Astrocyte (in vitro differentiated cells and primary cell): Measurements from ENCODE around the gene SCNN1G. TPM values are rescaled to one million over a fixed set of nuclear protein-coding genes. Genes with fewer than 3 reads are reported as not detected.

Source experiments
- DNase-seq: peaks from one replicate; pipeline ENCODE4 v3.0.0-alpha.2; 2010; ENCODE audit warnings: low read depth
- FAIRE-seq: peaks from 2 replicates; lab custom pipeline; 2011; peaks lifted over from hg19 to GRCh38; lab: Jason Lieb, UNC
- H2AFZ ChIP-seq: 2 replicates; pipeline ENCODE4 v1.6.0; 2012; ENCODE audit warnings: low read depth, low read length, inconsistent platforms
- H3K27ac ChIP-seq: 2 replicates; pipeline ENCODE4 v1.5.1; 2011; ENCODE audit warnings: low read depth, low read length, inconsistent platforms
- H3K27me3 ChIP-seq: 2 replicates; pipeline ENCODE4 v1.6.0; 2011; ENCODE audit warnings: low read length, inconsistent platforms; ENCODE audit not compliant: insufficient read depth
- H3K36me3 ChIP-seq: 2 replicates; pipeline ENCODE4 v1.5.1; 2011; ENCODE audit warnings: low read length, inconsistent platforms; ENCODE audit not compliant: insufficient read depth
- H3K4me1 ChIP-seq: 2 replicates; pipeline ENCODE4 v1.5.1; 2011; ENCODE audit warnings: low read length, inconsistent platforms; ENCODE audit not compliant: insufficient read depth
- H3K4me2 ChIP-seq: 2 replicates; pipeline ENCODE4 v1.6.0; 2012; ENCODE audit warnings: low read length, inconsistent platforms
- H3K4me3 ChIP-seq: 2 replicates; pipeline ENCODE4 v1.5.1; 2011; ENCODE audit warnings: low read depth, mild to moderate bottlenecking, low read length, inconsistent platforms; ENCODE audit not compliant: insufficient read depth
- H3K79me2 ChIP-seq: 2 replicates; pipeline ENCODE4 v1.6.0; 2012; ENCODE audit warnings: mild to moderate bottlenecking, low read length, inconsistent platforms; ENCODE audit not compliant: insufficient read depth
- H3K9ac ChIP-seq: 2 replicates; pipeline ENCODE4 v1.6.0; 2012; ENCODE audit warnings: mild to moderate bottlenecking, low read length, inconsistent platforms
- H3K9me3 ChIP-seq: 2 replicates; pipeline ENCODE4 v1.5.1; 2012; ENCODE audit warnings: low read depth, mild to moderate bottlenecking, low read length, inconsistent platforms; ENCODE audit not compliant: insufficient read depth
- H4K20me1 ChIP-seq: 2 replicates; pipeline ENCODE4 v1.6.0; 2012; ENCODE audit warnings: low read length, inconsistent platforms; ENCODE audit not compliant: insufficient read depth
- H3K27ac Mint-ChIP-seq: one replicate; pipeline ENCODE4 v1.8.0; 2021; ENCODE audit warnings: mild to moderate bottlenecking, mixed read lengths; ENCODE audit not compliant: unreplicated experiment
- H3K27me3 Mint-ChIP-seq: one replicate; pipeline ENCODE4 v1.8.0; 2021; ENCODE audit warnings: low read depth, mixed read lengths; ENCODE audit not compliant: unreplicated experiment
- H3K36me3 Mint-ChIP-seq: one replicate; pipeline ENCODE4 v1.8.0; 2021; ENCODE audit warnings: low read depth, mixed read lengths; ENCODE audit not compliant: unreplicated experiment
- H3K4me1 Mint-ChIP-seq: one replicate; pipeline ENCODE4 v1.8.0; 2021; ENCODE audit warnings: low read depth, mixed read lengths; ENCODE audit not compliant: unreplicated experiment
- H3K4me3 Mint-ChIP-seq: one replicate; pipeline ENCODE4 v1.8.0; 2021; ENCODE audit warnings: mild to moderate bottlenecking, moderate library complexity, mixed read lengths; ENCODE audit not compliant: unreplicated experiment
- H3K9me3 Mint-ChIP-seq: one replicate; pipeline ENCODE4 v1.8.0; 2021; ENCODE audit warnings: mild to moderate bottlenecking, mixed read lengths; ENCODE audit not compliant: unreplicated experiment
- EZH2 ChIP-seq: IDR thresholded peaks from 2 replicates; pipeline ENCODE4 v1.6.1; 2012; ENCODE audit warnings: mild to moderate bottlenecking, low read length, inconsistent platforms; ENCODE audit not compliant: insufficient read depth
- total RNA-seq: library from RNA; stranded (reverse); gene quantifications from 2 replicates; pipeline ENCODE4 v1.2.1, GENCODE V29; 2021
- TF ChIP-seq, protein P1 (sequence below): IDR thresholded peaks from 2 replicates; pipeline ENCODE4 v1.5.1; 2011; ENCODE audit warnings: low read depth, mild to moderate bottlenecking, inconsistent platforms, low read length, moderate library complexity; ENCODE audit not compliant: insufficient read depth

SCNN1G gene
- total RNA-seq, 1 donor from 2014 or later: not detected

DNA sequence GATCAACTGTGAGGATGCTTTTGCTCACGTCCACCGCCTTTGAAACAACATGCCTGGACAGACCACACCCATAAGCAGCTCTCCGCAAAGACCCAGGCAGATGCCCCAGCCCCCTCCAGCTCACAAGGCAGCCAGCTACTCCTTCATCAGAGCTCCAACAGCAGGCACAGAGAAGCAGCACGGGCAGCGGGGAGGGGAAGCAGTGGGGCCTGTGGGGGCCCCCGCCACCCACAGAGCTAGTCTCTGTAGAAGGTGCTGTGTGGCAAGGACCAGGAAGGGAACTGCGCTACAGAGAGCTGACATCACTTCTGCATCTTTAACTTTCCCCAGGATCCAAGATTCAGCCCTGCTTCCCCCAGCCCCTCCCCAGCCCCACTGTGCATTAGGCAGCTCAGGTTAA is 10.0 kb upstream of the SCNN1G start:
- Mint-ChIP-seq H3K27me3 (peaks cover 41% of the 10 kb centered on the region), H3K9me3 (no peaks in the 10 kb centered on the region), H3K4me3 (no peak overlapping the region), H3K36me3 (no peaks in the 10 kb centered on the region), H3K4me1 (no peaks in the 10 kb centered on the region), H3K27ac (no peak overlapping the region)
- H3K27me3 ChIP-seq: peaks cover 4% of the 10 kb centered on the region
- TF ChIP-seq, protein P1, sequence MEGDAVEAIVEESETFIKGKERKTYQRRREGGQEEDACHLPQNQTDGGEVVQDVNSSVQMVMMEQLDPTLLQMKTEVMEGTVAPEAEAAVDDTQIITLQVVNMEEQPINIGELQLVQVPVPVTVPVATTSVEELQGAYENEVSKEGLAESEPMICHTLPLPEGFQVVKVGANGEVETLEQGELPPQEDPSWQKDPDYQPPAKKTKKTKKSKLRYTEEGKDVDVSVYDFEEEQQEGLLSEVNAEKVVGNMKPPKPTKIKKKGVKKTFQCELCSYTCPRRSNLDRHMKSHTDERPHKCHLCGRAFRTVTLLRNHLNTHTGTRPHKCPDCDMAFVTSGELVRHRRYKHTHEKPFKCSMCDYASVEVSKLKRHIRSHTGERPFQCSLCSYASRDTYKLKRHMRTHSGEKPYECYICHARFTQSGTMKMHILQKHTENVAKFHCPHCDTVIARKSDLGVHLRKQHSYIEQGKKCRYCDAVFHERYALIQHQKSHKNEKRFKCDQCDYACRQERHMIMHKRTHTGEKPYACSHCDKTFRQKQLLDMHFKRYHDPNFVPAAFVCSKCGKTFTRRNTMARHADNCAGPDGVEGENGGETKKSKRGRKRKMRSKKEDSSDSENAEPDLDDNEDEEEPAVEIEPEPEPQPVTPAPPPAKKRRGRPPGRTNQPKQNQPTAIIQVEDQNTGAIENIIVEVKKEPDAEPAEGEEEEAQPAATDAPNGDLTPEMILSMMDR: no peak
- TF ChIP-seq EZH2: no peak
- no peak overlapping the region for H2AFZ ChIP-seq
- no peaks in the 10 kb centered on the region for H3K79me2 ChIP-seq
- H3K4me2 ChIP-seq: no peak overlapping the region
- no peak for DNase-seq
- no peaks in the 10 kb centered on the region for H3K9me3 ChIP-seq
- no peak overlapping the region for H3K27ac ChIP-seq
- H3K9ac ChIP-seq: no peak overlapping the region
- no peaks in the 10 kb centered on the region for H3K36me3 ChIP-seq
- H4K20me1 ChIP-seq: no peaks in the 10 kb centered on the region
- no peaks in the 10 kb centered on the region for H3K4me1 ChIP-seq
- H3K4me3 ChIP-seq: no peak overlapping the region
- FAIRE-seq: no peak

DNA sequence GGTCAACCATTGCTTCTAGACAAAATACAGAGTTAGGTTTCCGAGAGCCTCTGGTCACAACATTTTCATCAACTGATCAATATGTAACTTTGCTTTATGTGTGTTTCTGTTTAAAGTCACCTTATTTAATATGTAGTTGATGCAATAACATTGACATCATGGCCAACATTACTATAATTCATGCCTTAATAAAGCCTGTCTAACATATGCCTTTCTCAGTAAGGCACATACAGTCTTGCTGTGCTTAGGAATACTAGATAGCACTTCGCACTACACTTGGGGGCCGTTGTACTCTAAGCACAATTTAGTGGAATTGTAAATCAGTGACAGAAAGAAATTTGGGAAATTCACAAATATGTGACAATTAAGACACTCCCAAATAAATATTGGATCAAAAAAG is 9.6 kb upstream of the SCNN1G start:
- Mint-ChIP-seq H3K4me3 (no peak overlapping the region), H3K27ac (no peak overlapping the region), H3K36me3 (no peaks in the 10 kb centered on the region), H3K4me1 (no peaks in the 10 kb centered on the region), H3K9me3 (no peaks in the 10 kb centered on the region), H3K27me3 (peaks cover 45% of the 10 kb centered on the region)
- Histone ChIP-seq H3K79me2 (no peaks in the 10 kb centered on the region), H2AFZ (no peak overlapping the region), H3K9ac (no peak overlapping the region), H3K4me3 (no peak overlapping the region), H3K27me3 (peaks cover 4% of the 10 kb centered on the region), H3K27ac (no peak overlapping the region), H3K4me1 (no peaks in the 10 kb centered on the region), H3K36me3 (no peaks in the 10 kb centered on the region), H3K9me3 (no peaks in the 10 kb centered on the region), H4K20me1 (no peaks in the 10 kb centered on the region), H3K4me2 (no peak overlapping the region)
- no peak for FAIRE-seq
- no peak for TF ChIP-seq EZH2
- TF ChIP-seq, protein P1: no peak
- no peak for DNase-seq

DNA sequence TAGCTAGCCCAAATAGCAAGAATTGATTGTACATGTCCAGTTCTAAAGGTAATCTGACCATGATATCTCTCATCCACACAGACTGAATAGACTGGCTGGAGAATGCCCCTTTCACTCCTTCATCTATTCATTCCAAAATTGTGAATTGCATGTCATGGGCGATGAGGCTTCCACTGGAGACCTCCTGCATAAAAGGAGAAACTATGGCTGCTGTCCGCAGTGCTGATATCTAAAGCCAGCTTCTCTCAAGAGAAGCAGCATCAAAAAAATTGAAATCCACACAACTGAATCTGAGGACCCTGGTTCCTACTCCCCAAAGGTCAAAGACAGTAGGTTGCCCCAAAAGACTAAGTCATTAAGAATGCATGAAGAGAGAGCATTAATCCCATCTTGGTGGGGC is 7.9 kb upstream of the SCNN1G start:
- TF ChIP-seq EZH2: no peak
- TF ChIP-seq, protein P1: no peak
- Histone ChIP-seq H3K4me3 (no peak overlapping the region), H2AFZ (no peak overlapping the region), H3K9me3 (no peaks in the 10 kb centered on the region), H3K4me1 (no peaks in the 10 kb centered on the region), H3K79me2 (no peaks in the 10 kb centered on the region), H3K27me3 (no peaks in the 10 kb centered on the region), H3K27ac (no peak overlapping the region), H3K4me2 (no peak overlapping the region), H4K20me1 (no peaks in the 10 kb centered on the region), H3K36me3 (no peaks in the 10 kb centered on the region), H3K9ac (no peak overlapping the region)
- Mint-ChIP-seq H3K27ac (no peak overlapping the region), H3K36me3 (no peaks in the 10 kb centered on the region), H3K9me3 (no peaks in the 10 kb centered on the region), H3K27me3 (peaks cover 53% of the 10 kb centered on the region), H3K4me3 (no peak overlapping the region), H3K4me1 (no peaks in the 10 kb centered on the region)
- FAIRE-seq (no peak), DNase-seq (no peak)
